ENCODE data around the gene BACE1. TPM values are rescaled to one million over a fixed set of nuclear protein-coding genes. Genes with fewer than 3 reads are reported as not detected.

BACE1 gene
- total and polyA plus RNA-seq, 2 of the 13 experiments (the other 11 are each of a cell fraction or from before 2014, with no cell fraction given), result 7.5 to 17.9 TPM

DNA sequence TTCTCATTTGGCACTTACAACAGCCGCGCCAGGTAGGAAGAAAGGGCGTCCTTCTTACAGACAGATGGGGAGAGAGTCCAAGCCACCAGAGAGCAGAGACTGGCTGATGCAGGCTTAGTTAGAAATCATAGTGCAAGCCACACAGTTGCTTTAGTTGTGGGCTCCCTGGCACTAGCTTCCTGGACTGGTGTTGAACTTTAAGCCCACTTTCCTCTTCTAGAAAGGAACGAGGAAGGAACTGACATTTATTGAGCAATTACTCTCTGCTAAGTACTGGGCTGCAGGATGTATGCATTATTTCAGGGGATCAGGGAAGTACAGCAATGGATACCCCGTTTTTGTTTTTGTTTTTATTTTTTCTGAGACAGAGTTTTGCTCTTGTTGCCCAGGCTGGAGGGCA is 3.0 kb downstream of the BACE1 start:
- no peak for FAIRE-seq
- Histone ChIP-seq H4K20me1 (ENCODE audit: insufficient read depth, low read length) (no peaks in the 10 kb centered on the region), H3K4me2 (ENCODE audit: low read depth, low read length) (peak overlapping the region; percentile 39), H3K27me3 (ENCODE audit: control insufficient read depth in 1 of 2, insufficient read depth in 2 of 2, low read length in 2 of 2) (no peaks in the 10 kb centered on the region; a peak in 2 of 5 replicates), H3K36me3 (replicated peaks in 1 of 2; ENCODE audit: control insufficient read depth in 1 of 2, insufficient read depth in 2 of 2, low read length in 2 of 2) (no peaks in the 10 kb centered on the region), H3K27ac (ENCODE audit: extremely low read length, insufficient read depth, low read length) (peak overlapping the region; percentile 45), H3K9me3 (ENCODE audit: low read length) (no peaks in the 10 kb centered on the region), H3K4me3 (replicated peaks in 1 of 3; ENCODE audit: insufficient read depth in 1 of 3, low read depth in 2 of 3, low read length in 3 of 3) (no peak overlapping the region), H2AFZ (ENCODE audit: low read length) (no peak overlapping the region), H3K79me2 (ENCODE audit: insufficient read depth, low read length) (peaks cover 4% of the 10 kb centered on the region), H3K4me1 (ENCODE audit: insufficient read depth, low read length) (peaks cover 46% of the 10 kb centered on the region), H3K9ac (ENCODE audit: insufficient read depth, low read depth, low read length) (no peak overlapping the region)
- no peak for ATAC-seq
- intact Hi-C loops (cut with micrococcal nuclease; ENCODE audit: unreplicated experiment), result no loop called here
- ChIA-PET CTCF (ENCODE audit: low intra/inter-chr PET ratio, low total read pairs) (no interaction called here), POLR2A (interaction anchor here (1.0 to 5.8 kb wide), 2 partner anchors 11 to 15 kb away, joined by 3 to 62 read pairs; partner anchors contain the start of gene CEP164)
- DNase-seq (ENCODE audit: low spot score), result no peak
- in situ Hi-C loops (cut with HindIII; ENCODE audit: extremely low pct_ligation_motif_present, low pct_unique_long_range_greater_than_20kb), result no loop called here
- TF ChIP-seq ZNF207 (IDR thresholded peaks at IDR 0.05; ENCODE audit: borderline replicate concordance), result no peak
- TF ChIP-seq ZNF556 (CRISPR knock-in tag; IDR thresholded peaks at IDR 0.05; ENCODE audit: borderline replicate concordance), result no peak
- TF ChIP-seq ZNF251 (CRISPR knock-in tag; IDR thresholded peaks at IDR 0.05), result no peak
- no peak for TF ChIP-seq ZNF781 (CRISPR knock-in tag; IDR thresholded peaks at IDR 0.05; ENCODE audit: borderline replicate concordance, not compliant biosample characterization)
- TF ChIP-seq SMAD3 (CRISPR knock-in tag; IDR thresholded peaks at IDR 0.05), result no peak
- TF ChIP-seq, protein P1, sequence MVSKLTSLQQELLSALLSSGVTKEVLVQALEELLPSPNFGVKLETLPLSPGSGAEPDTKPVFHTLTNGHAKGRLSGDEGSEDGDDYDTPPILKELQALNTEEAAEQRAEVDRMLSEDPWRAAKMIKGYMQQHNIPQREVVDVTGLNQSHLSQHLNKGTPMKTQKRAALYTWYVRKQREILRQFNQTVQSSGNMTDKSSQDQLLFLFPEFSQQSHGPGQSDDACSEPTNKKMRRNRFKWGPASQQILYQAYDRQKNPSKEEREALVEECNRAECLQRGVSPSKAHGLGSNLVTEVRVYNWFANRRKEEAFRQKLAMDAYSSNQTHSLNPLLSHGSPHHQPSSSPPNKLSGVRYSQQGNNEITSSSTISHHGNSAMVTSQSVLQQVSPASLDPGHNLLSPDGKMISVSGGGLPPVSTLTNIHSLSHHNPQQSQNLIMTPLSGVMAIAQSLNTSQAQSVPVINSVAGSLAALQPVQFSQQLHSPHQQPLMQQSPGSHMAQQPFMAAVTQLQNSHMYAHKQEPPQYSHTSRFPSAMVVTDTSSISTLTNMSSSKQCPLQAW (CRISPR knock-in tag; IDR thresholded peaks at IDR 0.05), result no peak
- TF ChIP-seq HDAC6 (IDR thresholded peaks at IDR 0.05; ENCODE audit: low read depth, low read length), result no peak
- no peak for TF ChIP-seq PHB2 (IDR thresholded peaks at IDR 0.05; ENCODE audit: partially characterized antibody)
- TF ChIP-seq ZNF709 (CRISPR knock-in tag; IDR thresholded peaks at IDR 0.05), result 0 out of 2 replicates have a peak, but pooled peaks have one; percentile 9
- TF ChIP-seq CEBPG (CRISPR knock-in tag; IDR thresholded peaks at IDR 0.05), result peak; percentile 54
- TF ChIP-seq, protein P2, sequence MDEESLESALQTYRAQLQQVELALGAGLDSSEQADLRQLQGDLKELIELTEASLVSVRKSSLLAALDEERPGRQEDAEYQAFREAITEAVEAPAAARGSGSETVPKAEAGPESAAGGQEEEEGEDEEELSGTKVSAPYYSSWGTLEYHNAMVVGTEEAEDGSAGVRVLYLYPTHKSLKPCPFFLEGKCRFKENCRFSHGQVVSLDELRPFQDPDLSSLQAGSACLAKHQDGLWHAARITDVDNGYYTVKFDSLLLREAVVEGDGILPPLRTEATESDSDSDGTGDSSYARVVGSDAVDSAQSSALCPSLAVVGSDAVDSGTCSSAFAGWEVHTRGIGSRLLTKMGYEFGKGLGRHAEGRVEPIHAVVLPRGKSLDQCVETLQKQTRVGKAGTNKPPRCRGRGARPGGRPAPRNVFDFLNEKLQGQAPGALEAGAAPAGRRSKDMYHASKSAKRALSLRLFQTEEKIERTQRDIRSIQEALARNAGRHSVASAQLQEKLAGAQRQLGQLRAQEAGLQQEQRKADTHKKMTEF (CRISPR knock-in tag; IDR thresholded peaks at IDR 0.05), result no peak
- TF ChIP-seq GATAD1 (CRISPR knock-in tag; IDR thresholded peaks at IDR 0.05), result no peak
- peak; percentile 35; the same call in 1 of the 2 replicates for TF ChIP-seq CEBPB (IDR thresholded peaks at IDR 0.05; ENCODE audit: borderline replicate concordance, low read depth, low read length)
- TF ChIP-seq ELF3 (CRISPR knock-in tag; IDR thresholded peaks at IDR 0.05), result peak; percentile 81; the same call in 1 of the 2 replicates
- no peak for TF ChIP-seq ZNF780A (CRISPR knock-in tag; IDR thresholded peaks at IDR 0.05)
- no peak for TF ChIP-seq ADNP (CRISPR knock-in tag; IDR thresholded peaks at IDR 0.05)
- TF ChIP-seq ZNF747 (CRISPR knock-in tag; IDR thresholded peaks at IDR 0.05; ENCODE audit: borderline replicate concordance), result no peak
- TF ChIP-seq ZNF263 (CRISPR knock-in tag; IDR thresholded peaks at IDR 0.05), result 0 out of 2 replicates have a peak, but pooled peaks have one; percentile 32
- no peak for TF ChIP-seq RCOR2 (CRISPR knock-in tag; IDR thresholded peaks at IDR 0.05)
- peak; percentile 36 for TF ChIP-seq HNF4A (CRISPR knock-in tag; IDR thresholded peaks at IDR 0.05)
- TF ChIP-seq TCF12 (IDR thresholded peaks at IDR 0.05), result no peak
- TF ChIP-seq TCF12 (CRISPR knock-in tag; IDR thresholded peaks at IDR 0.05), result no peak
- no TSS peak for BruUV-seq (replicated peaks)
- WGBS (ENCODE audit: low lambda C conversion rate), result 34% methylated on average over 5 of the region's 5 CpGs
